HG02840 (cell line): ENCODE results near the gene BRF1.
A peak's percentile ranks its signal among the peaks of the same experiment; 100 is the strongest.

Source experiments
- ATAC-seq: cut with Tn5 transposase; IDR thresholded peaks from one replicate; pipeline ENCODE4 v1.9.1; 2021; ENCODE audit warnings: mild to moderate bottlenecking, moderate library complexity, moderate number of reproducible peaks; ENCODE audit not compliant: unreplicated experiment, low FRiP score

Gene BRF1

GRCh38 chr14:105272623-105273022, 28.2 kb downstream of the BRF1 start:
- no peak for ATAC-seq

DNA sequence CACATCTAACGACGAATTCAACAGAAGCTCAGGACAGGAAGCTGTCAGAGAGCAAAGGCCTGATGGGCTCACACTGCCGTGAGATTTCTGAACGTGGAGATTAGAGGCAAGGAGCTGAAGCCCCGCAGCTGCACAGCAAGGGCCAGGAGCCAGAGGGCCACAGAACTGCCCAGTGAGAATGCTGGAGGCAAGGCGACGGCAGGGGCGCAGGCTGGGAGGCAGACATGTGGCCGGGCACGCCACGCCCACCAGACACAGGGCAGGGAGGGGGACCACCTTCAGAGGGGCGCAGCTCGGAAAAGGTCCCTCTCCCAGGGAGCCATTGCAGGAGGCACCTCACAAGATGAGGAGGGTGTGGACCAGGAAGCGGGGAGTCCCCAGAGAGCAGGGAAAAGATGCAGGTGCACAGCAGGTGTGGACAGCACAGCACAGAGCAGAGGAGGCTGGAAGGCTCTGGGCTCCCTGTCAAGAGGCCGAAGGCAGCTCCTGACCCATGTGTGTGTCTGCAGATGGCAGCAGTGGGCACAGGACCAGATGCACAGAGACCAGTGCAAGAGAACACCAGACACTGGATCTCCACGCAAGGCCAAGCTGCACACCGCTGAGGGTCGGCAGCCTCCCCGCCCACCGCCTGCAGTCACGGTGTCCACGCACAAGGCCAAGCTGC, 29.4 kb downstream of the BRF1 start:
- no peak for ATAC-seq

DNA sequence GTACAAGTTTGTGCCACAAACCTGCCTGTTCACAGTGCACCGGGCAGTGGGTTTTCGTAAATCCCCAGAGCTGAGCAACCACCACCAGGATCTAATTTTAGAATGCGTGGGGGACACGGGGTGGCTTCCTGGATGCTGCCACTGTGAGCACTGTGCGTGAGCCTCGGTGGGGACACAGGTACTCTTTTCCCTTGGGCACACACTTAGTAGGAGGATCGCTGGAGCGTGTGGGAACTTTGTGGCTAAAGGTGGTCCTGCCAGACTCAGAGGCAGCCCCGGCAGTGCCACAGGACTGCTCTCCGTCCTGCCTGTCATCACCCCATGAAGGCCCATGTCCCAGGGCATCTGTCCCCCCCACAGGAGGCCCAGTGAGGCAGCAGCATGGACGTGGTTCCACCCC, 31.4 kb downstream of the BRF1 start:
- ATAC-seq, result no peak

- no peak for ATAC-seq
These were observed 32.0 kb downstream of the BRF1 start for GRCh38 chr14:105268736-105269354.

DNA sequence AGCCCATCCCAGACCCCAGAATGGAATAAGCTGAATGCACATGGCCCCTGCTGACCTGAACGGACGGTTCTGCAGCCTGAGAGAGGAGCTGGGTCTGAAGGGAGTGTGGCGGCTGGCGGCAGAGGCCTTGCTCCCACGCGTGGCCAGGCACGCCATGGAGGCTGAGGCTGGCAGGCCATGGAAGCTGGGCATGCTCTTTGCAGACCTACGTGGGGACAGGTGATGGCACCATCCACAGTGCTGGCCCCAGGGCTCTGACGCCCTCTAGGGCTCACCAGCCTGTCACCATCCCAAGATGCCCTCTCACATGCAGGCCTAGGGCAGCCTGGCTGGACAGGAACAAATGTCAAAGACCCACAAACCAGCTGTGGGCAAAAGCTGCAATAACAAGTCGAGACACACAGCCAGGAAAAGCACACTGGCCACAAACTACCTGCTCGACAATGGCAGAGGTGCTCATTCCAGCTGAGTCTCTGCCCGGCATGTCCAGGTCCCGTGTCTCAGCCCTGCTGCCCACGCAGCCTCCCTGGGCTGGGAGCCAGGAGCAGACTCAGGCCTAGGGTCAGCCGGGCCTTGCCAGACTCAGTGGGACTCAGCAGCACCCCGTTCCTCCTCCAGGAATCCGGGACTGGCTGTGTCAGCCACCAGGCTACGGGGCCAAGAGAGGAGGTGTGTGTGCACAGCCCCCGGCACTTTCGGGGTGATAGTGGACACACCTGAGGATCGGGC, 32.8 kb downstream of the BRF1 start:
- no peak for ATAC-seq

DNA sequence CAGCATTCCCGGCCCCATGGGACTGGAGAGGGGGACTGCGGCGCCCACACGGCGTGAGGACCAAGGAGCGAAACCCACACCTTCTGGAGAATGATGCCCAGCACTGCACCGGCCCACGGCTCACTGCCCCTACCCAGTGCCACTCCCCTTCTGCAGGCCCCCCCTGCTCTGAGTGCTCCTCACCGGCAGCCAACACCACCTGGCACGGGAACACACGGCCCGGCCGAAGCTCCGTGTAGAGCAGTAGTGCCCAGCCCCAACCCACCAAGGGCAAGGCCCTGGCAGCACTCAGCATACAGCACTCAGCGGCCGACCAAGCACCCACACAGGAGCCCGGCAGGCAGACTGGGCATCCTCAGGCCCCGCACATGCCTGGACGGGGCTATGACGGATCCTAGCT, 39.0 kb downstream of the BRF1 start:
- ATAC-seq, result no peak

DNA sequence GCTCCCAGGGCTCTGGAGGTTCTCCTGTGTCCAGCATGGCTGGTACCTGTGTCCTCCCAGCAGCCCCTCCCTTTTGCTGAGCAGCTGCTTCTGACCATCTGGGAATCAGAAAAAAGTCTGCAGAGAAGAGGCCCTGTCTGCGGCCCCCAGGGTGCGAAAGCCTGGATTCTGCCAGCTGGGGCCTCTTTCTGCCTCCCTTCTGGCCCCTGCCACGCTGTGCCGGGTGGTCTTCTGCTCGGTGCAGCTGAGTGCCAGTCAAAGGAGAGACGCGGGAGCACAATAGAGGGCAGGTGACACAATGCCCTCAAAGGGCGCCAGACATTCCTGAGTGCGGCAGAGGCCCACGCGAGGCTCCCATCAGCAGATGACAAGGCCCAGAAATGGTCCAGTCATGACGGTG, 39.8 kb downstream of the BRF1 start:
- no peak for ATAC-seq

- ATAC-seq, result no peak
These were observed 42.0 kb downstream of the BRF1 start for GRCh38 chr14:105258846-105259245.

- ATAC-seq, result no peak
These were observed 43.3 kb downstream of the BRF1 start for GRCh38 chr14:105257464-105257863.

DNA sequence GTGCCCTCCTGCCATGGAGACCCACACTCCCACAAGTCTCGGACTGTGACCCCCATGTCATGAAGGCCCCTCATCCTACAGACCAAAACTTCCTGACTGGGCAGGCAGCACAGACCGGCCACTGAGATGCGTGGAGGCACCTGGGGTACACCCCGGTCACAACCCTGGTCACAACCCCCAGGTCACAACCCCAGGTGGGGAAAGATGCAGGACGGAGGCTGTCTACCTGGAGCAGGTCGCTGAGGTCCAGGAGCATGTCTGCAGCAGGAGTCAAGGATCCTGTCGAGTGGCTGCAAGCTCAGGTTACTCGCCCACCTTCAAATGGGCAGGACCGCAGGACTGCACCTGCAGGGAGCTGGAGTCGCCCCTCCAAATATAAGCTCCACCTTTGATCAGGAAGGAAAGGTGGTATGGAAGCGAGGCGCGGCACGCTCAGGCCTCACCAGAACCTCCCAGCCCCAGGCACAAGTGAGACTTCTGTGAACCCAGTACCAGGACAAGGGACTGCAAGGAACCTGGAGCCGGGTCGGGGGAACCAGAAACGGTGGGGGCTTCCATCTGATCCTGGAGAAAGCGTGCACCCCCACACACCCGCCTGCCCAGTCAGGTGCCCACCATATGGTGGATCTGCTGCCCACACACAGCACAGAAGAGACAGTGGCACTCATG, 44.4 kb downstream of the BRF1 start:
- no peak for ATAC-seq

DNA sequence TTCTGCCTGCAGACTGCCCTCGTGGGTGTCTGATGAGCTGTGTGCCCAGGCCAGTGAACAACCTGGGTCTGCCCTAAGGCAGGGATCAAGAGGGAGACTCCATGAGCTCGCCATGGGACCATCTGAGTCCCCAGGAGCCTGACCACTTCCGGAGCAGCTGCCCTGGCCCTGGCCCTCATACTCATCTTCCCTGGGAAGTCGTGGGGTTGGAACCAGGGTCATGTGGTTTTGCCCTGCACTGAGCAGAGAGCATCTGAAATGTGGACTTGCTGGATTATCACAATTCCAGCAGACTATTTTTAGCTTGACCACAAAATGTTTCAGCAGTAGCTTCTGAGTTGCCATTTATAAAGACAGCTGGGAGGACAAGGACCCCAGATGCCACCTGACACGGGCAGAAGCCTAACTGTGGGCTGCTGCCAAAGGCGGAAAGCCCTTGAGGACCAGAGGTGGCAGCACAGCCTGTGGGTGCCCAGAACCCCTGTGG, 45.7 kb downstream of the BRF1 start:
- ATAC-seq, result no peak

- ATAC-seq, result no peak
These were observed 47.5 kb downstream of the BRF1 start for GRCh38 chr14:105253329-105253682.

GRCh38 chr14:105252552-105253328, 48.1 kb downstream of the BRF1 start:
- ATAC-seq, result no peak

DNA sequence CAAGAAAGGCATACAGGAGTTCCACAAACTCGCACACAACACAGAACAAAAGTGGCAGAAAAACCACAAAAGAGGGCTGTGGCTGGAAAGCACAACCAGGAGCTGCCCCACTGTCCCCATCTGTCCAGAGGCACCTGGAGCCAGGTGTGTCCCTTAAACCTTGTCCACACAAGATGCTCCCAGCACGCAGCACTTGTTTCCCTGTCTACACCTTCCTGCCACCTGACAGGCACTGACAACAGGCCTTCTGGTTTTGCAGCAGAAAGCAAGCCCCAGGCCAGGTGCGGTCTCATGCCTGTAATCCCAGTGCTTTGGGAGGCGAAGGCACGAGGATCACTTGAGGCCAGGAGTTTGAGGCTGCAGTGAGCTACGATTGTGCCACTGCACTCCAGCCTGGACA, 48.9 kb downstream of the BRF1 start:
- no peak for ATAC-seq

DNA sequence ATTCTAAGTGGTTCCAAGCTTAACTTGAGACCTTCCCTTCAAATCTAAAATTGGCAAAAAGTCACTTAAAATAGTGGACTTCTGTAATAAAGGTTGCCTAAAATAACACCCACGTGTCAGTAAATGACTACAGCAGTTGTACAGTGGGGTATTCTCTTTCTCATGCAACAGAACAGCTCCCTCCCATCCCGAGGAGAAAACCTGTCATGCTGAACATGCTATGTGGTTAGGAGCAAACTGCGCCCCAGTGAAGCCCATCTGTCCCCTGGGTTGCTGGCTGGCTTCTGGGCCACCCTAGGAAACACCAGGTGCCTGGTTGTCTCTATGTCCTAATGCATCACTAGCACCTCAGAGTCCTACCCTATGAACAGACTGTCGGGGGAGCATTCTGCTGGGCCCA, 49.8 kb downstream of the BRF1 start:
- no peak for ATAC-seq

- ATAC-seq, result no peak
These were observed 50.8 kb downstream of the BRF1 start for GRCh38 chr14:105250008-105250366.

- ATAC-seq, result no peak
These were observed 51.4 kb downstream of the BRF1 start for GRCh38 chr14:105249182-105250007.

- ATAC-seq, result peak; percentile 85
These were observed 52.2 kb downstream of the BRF1 start, which contains the start of gene BTBD6 for GRCh38 chr14:105248368-105249181. BTBD6 (plus strand) TSS chr14:105248533; CDS start chr14:105248712, 179 bp downstream.
